Thyroid gland (tissue), 4 donors: ENCODE measurements around the gene SP100. TPM values are rescaled to one million over a fixed set of nuclear protein-coding genes. Genes with fewer than 3 reads are reported as not detected.
A peak's percentile ranks its signal among the peaks of the same experiment; 100 is the strongest.
"Not testable (repeated sequence)": the region's sequence is repeated elsewhere in the genome, so short reads cannot be mapped to it uniquely, and the experiment has no call there.

Experiments
- DNase-seq, 2 donors: peaks; one replicate each; pipeline ENCODE4 v3.0.0-alpha.2; 2019
- H3K27ac ChIP-seq, 3 donors: fragments of 200-600 bp; sonication (generic); 1 replicate in 2 of 3; 2 replicates in 1 of 3; pipeline ENCODE4 v1.5.1; 2016 to 2019; ENCODE audit warnings: mild to moderate bottlenecking in 1 of 3, moderate library complexity in 1 of 3
- H3K27me3 ChIP-seq: fragments of 200-600 bp; sonication (generic); one replicate; pipeline ENCODE4 v1.5.1; 2019
- H3K36me3 ChIP-seq, 2 donors: fragments of 200-600 bp; sonication (generic); one replicate each; pipeline ENCODE4 v1.5.1; 2016 to 2019
- H3K4me1 ChIP-seq, 2 donors: fragments of 200-600 bp; sonication (generic); one replicate each; pipeline ENCODE4 v1.5.1; 2017 to 2019
- H3K4me3 ChIP-seq, 3 donors: fragments of 200-600 bp; sonication (generic); replicated peaks in 1 of 3; 1 replicate in 2 of 3; 2 replicates in 1 of 3; pipeline ENCODE4 v1.5.1; 2016; ENCODE audit warnings: mild to moderate bottlenecking in 1 of 3
- H3K9me3 ChIP-seq: fragments of 200-600 bp; sonication (generic); one replicate; pipeline ENCODE4 v1.5.1; 2017
- POLR2A ChIP-seq, 2 donors: fragments of 450-650 bp; IDR thresholded peaks; one replicate each; pipeline ENCODE4 v1.6.1; 2017; ENCODE audit warnings: antibody characterized with exemption in 2 of 2, mild to moderate bottlenecking in 2 of 2, moderate library complexity in 1 of 2
- WGBS, 2 donors: methylation state at CpG; one replicate each; pipeline ENCODE4 v1.1.5; 2017; 5-methylcytosine and 5-hydroxymethylcytosine counted together
- intact Hi-C: fragments of 100-400 bp; cut with DNase I; formaldehyde crosslinking; loops from one replicate; pipeline ENCODE4 v1.15.1; 2023
- total RNA-seq, 4 donors: library from RNA; depleted of rRNA; stranded (reverse); fragments of >200 nt; gene quantifications; one replicate each; pipeline ENCODE4 v1.2.3, GENCODE V29; 2016
- TF ChIP-seq, protein P1 (sequence below), 6 experiments: fragments of 200-600 bp in 3 of 6; fragments of 450-650 bp in 3 of 6; sonication (generic) in 3 of 6; IDR thresholded peaks; one replicate each; pipeline ENCODE4 v1.5.1; 2016 to 2019; ENCODE audit warnings: antibody characterized with exemption in 6 of 6, mild to moderate bottlenecking in 2 of 6, inconsistent platforms in 1 of 6, moderate library complexity in 1 of 6

Gene SP100
- total RNA-seq, 4 donors from 2014 or later = 84.0 to 151 (median 98.0) TPM

DNA sequence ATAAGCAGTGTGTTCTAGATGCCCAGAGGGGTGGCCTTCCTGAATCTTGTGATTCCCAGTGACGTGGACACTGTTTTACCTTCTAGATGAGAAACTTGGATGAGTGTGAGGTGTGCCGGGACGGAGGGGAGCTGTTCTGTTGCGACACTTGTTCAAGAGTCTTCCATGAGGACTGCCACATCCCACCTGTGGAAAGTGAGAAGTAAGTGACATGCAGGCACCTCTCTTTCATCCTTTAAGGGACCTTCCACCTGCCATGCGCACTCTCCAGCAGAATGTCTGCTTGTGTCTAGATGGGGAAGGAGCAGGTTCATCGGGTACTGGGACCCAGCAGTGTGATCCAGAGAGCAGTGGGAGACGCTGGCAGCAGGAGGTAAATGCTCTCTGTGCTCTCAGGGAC is 16.0 kb upstream of the SP100 start:
- TF ChIP-seq, protein P1, sequence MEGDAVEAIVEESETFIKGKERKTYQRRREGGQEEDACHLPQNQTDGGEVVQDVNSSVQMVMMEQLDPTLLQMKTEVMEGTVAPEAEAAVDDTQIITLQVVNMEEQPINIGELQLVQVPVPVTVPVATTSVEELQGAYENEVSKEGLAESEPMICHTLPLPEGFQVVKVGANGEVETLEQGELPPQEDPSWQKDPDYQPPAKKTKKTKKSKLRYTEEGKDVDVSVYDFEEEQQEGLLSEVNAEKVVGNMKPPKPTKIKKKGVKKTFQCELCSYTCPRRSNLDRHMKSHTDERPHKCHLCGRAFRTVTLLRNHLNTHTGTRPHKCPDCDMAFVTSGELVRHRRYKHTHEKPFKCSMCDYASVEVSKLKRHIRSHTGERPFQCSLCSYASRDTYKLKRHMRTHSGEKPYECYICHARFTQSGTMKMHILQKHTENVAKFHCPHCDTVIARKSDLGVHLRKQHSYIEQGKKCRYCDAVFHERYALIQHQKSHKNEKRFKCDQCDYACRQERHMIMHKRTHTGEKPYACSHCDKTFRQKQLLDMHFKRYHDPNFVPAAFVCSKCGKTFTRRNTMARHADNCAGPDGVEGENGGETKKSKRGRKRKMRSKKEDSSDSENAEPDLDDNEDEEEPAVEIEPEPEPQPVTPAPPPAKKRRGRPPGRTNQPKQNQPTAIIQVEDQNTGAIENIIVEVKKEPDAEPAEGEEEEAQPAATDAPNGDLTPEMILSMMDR (IDR thresholded peaks at IDR 0.05) = no peak
- no peak for TF ChIP-seq POLR2A (IDR thresholded peaks at IDR 0.05)
- Histone ChIP-seq H3K27ac (no peak overlapping the region), H3K4me3 (no peak overlapping the region), H3K36me3 (no peaks in the 10 kb centered on the region), H3K4me1 (no peaks in the 10 kb centered on the region), H3K27me3 (no peaks in the 10 kb centered on the region), H3K9me3 (no peaks in the 10 kb centered on the region)
- no peak for DNase-seq
- WGBS, 2 donors = 90 to 92% methylated on average over 7 of the region's 7 CpGs
- intact Hi-C loops = no loop called here

DNA sequence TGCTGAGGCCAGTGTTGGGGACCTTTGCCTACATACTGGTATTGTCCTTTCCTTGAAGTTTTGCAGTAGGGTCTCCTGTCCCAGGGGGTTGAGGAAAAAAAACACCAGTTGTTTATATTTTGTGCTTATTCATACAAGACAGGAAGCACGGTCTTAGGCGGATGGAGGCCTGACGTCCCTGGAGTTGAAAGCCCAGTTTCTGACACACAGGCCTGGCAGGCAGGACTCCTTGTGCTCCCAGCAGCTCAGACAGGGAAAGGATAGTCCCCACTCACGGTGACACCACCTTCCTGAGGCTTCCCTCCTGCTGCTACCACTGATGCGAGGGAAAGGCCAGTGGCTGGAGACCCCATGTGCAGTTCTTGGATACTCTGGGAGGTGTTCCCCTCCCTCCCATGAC is 15.5 kb upstream of the SP100 start:
- TF ChIP-seq, protein P1 (IDR thresholded peaks at IDR 0.05) = no peak
- no peak for DNase-seq
- Histone ChIP-seq H3K36me3 (no peaks in the 10 kb centered on the region), H3K4me3 (no peak overlapping the region), H3K4me1 (no peaks in the 10 kb centered on the region), H3K9me3 (no peaks in the 10 kb centered on the region), H3K27me3 (no peaks in the 10 kb centered on the region), H3K27ac (no peak overlapping the region)
- intact Hi-C loops = no loop called here
- WGBS, 2 donors = 60 to 62% methylated on average over 4 to 5 of the region's 5 CpGs

DNA sequence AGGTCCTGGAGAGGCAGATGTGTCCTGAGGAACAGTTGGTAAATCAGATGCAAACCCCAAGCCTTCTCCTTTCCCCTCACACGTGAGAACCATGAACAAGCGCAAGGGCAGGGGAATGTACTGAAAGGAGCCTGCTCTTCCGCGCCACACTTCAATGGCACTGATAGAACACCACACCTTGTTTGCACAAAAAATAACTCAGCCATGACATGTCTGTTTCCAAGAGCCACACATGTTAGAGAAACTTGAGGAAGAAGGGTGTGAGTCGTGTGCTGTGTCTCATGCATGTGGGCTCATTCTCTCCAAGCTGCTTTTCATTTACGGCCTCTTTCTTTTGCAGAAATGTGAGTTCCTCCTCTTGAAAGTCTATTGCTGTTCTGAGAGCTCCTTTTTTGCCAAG is 15.0 kb upstream of the SP100 start:
- H3K27me3 ChIP-seq, H3K9me3 ChIP-seq, H3K4me1 ChIP-seq, H3K36me3 ChIP-seq, DNase-seq, H3K4me3 ChIP-seq, H3K27ac ChIP-seq, intact Hi-C loops: not testable (repeated sequence)
- 90 to 92% methylated on average over 2 of the region's 6 CpGs for WGBS, 2 donors

DNA sequence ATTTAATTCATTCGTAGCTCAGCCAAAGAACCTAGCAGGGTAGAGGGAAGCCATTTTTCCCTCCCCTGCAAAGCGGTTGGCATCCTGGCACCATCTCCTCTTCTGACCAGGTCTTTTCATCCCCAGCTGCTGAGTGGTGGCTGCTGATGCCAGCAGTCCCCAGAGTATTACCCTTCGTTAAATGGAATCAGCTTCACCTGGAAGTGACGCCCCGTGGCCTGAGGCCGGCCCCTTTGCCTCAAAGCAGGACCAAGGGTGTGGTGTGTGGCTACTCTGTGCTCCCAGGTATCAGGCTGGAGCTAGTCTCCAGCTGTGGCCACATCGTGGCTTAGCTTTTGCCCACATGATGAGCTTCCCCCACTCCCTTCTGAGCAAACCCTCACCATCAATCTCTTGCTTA is 12.3 kb upstream of the SP100 start:
- Histone ChIP-seq H3K27ac (no peak overlapping the region), H3K4me1 (peaks cover 0 to 3% of the 10 kb centered on the region in 2 donors), H3K27me3 (no peaks in the 10 kb centered on the region), H3K4me3 (no peak overlapping the region), H3K9me3 (no peaks in the 10 kb centered on the region), H3K36me3 (no peaks in the 10 kb centered on the region)
- no peak for DNase-seq
- WGBS, 2 donors = 88 to 92% methylated on average over 7 of the region's 7 CpGs
- intact Hi-C loops = no loop called here
- TF ChIP-seq, protein P1 (IDR thresholded peaks at IDR 0.05) = no peak
- no peak for TF ChIP-seq POLR2A (IDR thresholded peaks at IDR 0.05)

DNA sequence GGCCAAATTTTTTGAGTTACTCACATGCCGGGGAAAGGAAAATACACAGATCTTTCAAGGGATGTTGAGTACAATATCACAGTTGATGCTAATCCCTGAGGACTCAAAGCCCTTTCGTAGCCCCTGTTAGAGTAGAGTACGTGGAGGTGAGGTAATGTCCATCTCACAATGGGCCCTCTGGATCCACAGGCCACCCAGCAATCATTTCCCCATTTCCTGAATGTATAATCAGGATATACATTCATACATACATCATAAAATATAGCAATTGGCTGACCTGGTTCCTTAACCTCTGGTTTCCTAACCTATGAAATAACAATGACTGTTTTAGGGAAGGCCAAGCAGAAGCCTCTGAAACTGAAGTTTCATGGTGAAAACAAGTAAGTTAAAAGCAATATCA is 10.2 kb upstream of the SP100 start:
- WGBS, 2 donors = 97 to 98% methylated on average over 3 of the region's 3 CpGs
- no peak overlapping the region for H3K4me3 ChIP-seq
- H3K36me3 ChIP-seq = no peaks in the 10 kb centered on the region
- intact Hi-C loops = no loop called here
- TF ChIP-seq, protein P1 (IDR thresholded peaks at IDR 0.05) = no peak
- H3K27ac ChIP-seq = no peak overlapping the region
- H3K9me3 ChIP-seq = no peaks in the 10 kb centered on the region
- H3K4me1 ChIP-seq = peaks cover 0 to 10% of the 10 kb centered on the region in 2 donors
- H3K27me3 ChIP-seq = no peaks in the 10 kb centered on the region
- no peak for DNase-seq

DNA sequence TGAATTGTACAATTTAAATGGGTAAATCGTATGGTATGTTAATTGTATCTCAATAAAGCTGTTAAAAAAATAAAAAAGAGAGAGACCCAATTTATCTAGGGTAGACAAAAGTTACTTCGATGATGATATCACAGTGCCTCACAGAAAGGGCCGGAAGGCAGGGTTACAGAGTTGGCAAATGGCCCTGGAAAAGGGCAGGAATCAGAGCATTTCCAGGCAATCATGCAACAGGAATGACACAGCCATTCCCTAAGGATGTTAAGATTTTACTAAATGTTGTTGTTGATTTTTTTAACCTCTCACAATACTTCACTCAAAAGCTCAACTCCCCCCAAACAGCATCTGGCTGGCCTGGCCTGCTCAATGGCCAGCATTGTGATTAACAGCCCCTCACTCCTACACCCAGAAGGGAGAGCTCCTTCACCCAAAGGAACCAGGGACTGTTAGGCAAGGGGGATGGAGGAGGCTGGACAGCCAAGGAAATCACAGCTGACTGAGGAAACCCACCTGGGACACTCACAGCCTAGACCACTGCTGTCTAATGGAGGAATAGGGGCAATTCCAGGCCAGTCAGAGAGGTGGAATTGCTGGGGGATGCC is 7.7 kb upstream of the SP100 start:
- peaks cover 9 to 20% of the 10 kb centered on the region in 2 donors for H3K4me1 ChIP-seq
- peak; percentile 24 to 30 for DNase-seq
- no peak overlapping the region for H3K4me3 ChIP-seq
- no peaks in the 10 kb centered on the region for H3K36me3 ChIP-seq
- no peaks in the 10 kb centered on the region for H3K9me3 ChIP-seq
- TF ChIP-seq, protein P1 (IDR thresholded peaks at IDR 0.05) = no peak
- TF ChIP-seq POLR2A (IDR thresholded peaks at IDR 0.05) = no peak
- intact Hi-C loops = no loop called here
- H3K27me3 ChIP-seq = no peaks in the 10 kb centered on the region
- H3K27ac ChIP-seq = peak overlapping the region in 2 of 3 donors; percentile 58 to 63
- 65 to 68% methylated on average over 3 of the region's 3 CpGs for WGBS, 2 donors
